CD4-positive, alpha-beta T cell (primary cell): ENCODE results near the gene TFAP2D. TPM values are rescaled to one million over a fixed set of nuclear protein-coding genes. Genes with fewer than 3 reads are reported as not detected.

Experiments used
- ATAC-seq: fragments of 200-7000 bp; cut with Tn5 transposase; one replicate; pipeline ENCODE4 v1.10.0; 2022; ENCODE audit warnings: mild to moderate bottlenecking; ENCODE audit not compliant: poor library complexity
- CTCF ChIA-PET: fragments of 350-600 bp; sonication (Branson Sonifier 250); formaldehyde crosslinking; loops from one replicate; lab custom pipeline; 2021; ENCODE audit warnings: antibody characterized with exemption, inconsistent platforms; lab: Charles Lee
- POLR2A ChIA-PET: fragments of 350-600 bp; sonication (Branson Sonifier 250); formaldehyde crosslinking; loops from one replicate; lab custom pipeline; 2021; ENCODE audit warnings: antibody characterized with exemption, inconsistent platforms; lab: Charles Lee
- DNase-seq, 14 experiments: peaks; one replicate each; pipeline ENCODE4 v3.0.0-alpha.2; 2013 to 2020; ENCODE audit warnings: mixed read lengths in 2 of 14
- H3K27ac ChIP-seq, 2 donors: one replicate each; pipeline versions ENCODE4 v1.5.1 to v1.7.0; 2013; ENCODE audit warnings: low read length in 2 of 2, low read depth in 1 of 2, mild to moderate bottlenecking in 1 of 2
- H3K27me3 ChIP-seq, 2 experiments: 1 replicate in 1 of 2; 2 replicates in 1 of 2; pipeline versions ENCODE4 v1.6.1 to v1.7.0; 2013; ENCODE audit warnings: low read length in 2 of 2, control low read depth in 1 of 2, mild to moderate bottlenecking in 1 of 2, moderate library complexity in 1 of 2; ENCODE audit not compliant: insufficient read depth in 2 of 2, control insufficient read depth in 1 of 2
- H3K36me3 ChIP-seq: one replicate; pipeline ENCODE4 v1.6.1; 2013; ENCODE audit warnings: low read length, control low read depth; ENCODE audit not compliant: insufficient read depth
- H3K4me1 ChIP-seq: one replicate; pipeline ENCODE4 v1.6.1; 2013; ENCODE audit warnings: low read length, control low read depth; ENCODE audit not compliant: insufficient read depth
- H3K4me3 ChIP-seq: one replicate; pipeline ENCODE4 v1.5.1; 2013; ENCODE audit warnings: mild to moderate bottlenecking, low read length, moderate library complexity
- H3K9me3 ChIP-seq, 2 experiments: 1 replicate in 1 of 2; 2 replicates in 1 of 2; pipeline versions ENCODE4 v1.6.1 to v1.7.0; 2013; ENCODE audit warnings: low read length in 2 of 2, mild to moderate bottlenecking in 2 of 2, control low read depth in 1 of 2, moderate library complexity in 1 of 2; ENCODE audit not compliant: control insufficient read depth in 1 of 2, insufficient read depth in 1 of 2
- H3K27ac Mint-ChIP-seq: one replicate; pipeline ENCODE4 v1.8.0; 2020; ENCODE audit warnings: mixed read lengths
- H3K27me3 Mint-ChIP-seq: one replicate; pipeline ENCODE4 v1.8.0; 2021; ENCODE audit warnings: mixed read lengths
- H3K36me3 Mint-ChIP-seq: one replicate; pipeline ENCODE4 v1.8.0; 2021; ENCODE audit warnings: low read depth, mixed read lengths
- H3K4me1 Mint-ChIP-seq: one replicate; pipeline ENCODE4 v1.8.0; 2021; ENCODE audit warnings: low read depth, mixed read lengths
- H3K4me3 Mint-ChIP-seq: one replicate; pipeline ENCODE4 v1.8.0; 2020; ENCODE audit warnings: mild to moderate bottlenecking, mixed read lengths
- H3K9me3 Mint-ChIP-seq: one replicate; pipeline ENCODE4 v1.8.0; 2020; ENCODE audit warnings: mixed read lengths
- intact Hi-C, 2 experiments: fragments of 100-400 bp; cut with DNase I in 1 of 2; cut with micrococcal nuclease in 1 of 2; formaldehyde crosslinking; loops; one replicate each; pipeline versions ENCODE4 v1.15.1 to v1.9.0; 2023 to 2025; cut with DNase I, micrococcal nuclease
- total RNA-seq, 174 experiments: library from RNA in 2 of 174; stranded (reverse) in 2 of 174; gene quantifications; one replicate each; pipeline ENCODE4 v1.2.3 and lab custom pipeline; 2021 to 2026
- TF ChIP-seq, protein P1 (sequence below): fragments of 200-600 bp; IDR thresholded peaks from one replicate; pipeline ENCODE4 v1.8.0; 2022; ENCODE audit warnings: antibody characterized with exemption, mild to moderate bottlenecking

The TFAP2D gene
- total RNA-seq, 2 experiments from 2014 or later, result not detected

- Mint-ChIP-seq H3K4me1 (no peaks in the 10 kb centered on the region), H3K36me3 (no peaks in the 10 kb centered on the region), H3K27ac (no peak overlapping the region), H3K9me3 (peaks cover 5% of the 10 kb centered on the region), H3K4me3 (no peak overlapping the region), H3K27me3 (peaks cover under 1% of the 10 kb centered on the region)
- Histone ChIP-seq H3K36me3 (no peaks in the 10 kb centered on the region), H3K27me3 (peaks cover 0 to 4% of the 10 kb centered on the region in 2 experiments), H3K27ac (no peak overlapping the region), H3K4me1 (no peaks in the 10 kb centered on the region), H3K4me3 (no peak overlapping the region), H3K9me3 (peaks cover 0 to 3% of the 10 kb centered on the region in 2 experiments)
- TF ChIP-seq, protein P1, sequence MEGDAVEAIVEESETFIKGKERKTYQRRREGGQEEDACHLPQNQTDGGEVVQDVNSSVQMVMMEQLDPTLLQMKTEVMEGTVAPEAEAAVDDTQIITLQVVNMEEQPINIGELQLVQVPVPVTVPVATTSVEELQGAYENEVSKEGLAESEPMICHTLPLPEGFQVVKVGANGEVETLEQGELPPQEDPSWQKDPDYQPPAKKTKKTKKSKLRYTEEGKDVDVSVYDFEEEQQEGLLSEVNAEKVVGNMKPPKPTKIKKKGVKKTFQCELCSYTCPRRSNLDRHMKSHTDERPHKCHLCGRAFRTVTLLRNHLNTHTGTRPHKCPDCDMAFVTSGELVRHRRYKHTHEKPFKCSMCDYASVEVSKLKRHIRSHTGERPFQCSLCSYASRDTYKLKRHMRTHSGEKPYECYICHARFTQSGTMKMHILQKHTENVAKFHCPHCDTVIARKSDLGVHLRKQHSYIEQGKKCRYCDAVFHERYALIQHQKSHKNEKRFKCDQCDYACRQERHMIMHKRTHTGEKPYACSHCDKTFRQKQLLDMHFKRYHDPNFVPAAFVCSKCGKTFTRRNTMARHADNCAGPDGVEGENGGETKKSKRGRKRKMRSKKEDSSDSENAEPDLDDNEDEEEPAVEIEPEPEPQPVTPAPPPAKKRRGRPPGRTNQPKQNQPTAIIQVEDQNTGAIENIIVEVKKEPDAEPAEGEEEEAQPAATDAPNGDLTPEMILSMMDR, result no peak
- DNase-seq, result no peak
- ChIA-PET CTCF (no interaction called here), POLR2A (no interaction called here)
- intact Hi-C loops, result no loop called here
- ATAC-seq, result no peak
Observed at GRCh38 chr6:50698546-50698945, 14.8 kb upstream of the TFAP2D start.

DNA sequence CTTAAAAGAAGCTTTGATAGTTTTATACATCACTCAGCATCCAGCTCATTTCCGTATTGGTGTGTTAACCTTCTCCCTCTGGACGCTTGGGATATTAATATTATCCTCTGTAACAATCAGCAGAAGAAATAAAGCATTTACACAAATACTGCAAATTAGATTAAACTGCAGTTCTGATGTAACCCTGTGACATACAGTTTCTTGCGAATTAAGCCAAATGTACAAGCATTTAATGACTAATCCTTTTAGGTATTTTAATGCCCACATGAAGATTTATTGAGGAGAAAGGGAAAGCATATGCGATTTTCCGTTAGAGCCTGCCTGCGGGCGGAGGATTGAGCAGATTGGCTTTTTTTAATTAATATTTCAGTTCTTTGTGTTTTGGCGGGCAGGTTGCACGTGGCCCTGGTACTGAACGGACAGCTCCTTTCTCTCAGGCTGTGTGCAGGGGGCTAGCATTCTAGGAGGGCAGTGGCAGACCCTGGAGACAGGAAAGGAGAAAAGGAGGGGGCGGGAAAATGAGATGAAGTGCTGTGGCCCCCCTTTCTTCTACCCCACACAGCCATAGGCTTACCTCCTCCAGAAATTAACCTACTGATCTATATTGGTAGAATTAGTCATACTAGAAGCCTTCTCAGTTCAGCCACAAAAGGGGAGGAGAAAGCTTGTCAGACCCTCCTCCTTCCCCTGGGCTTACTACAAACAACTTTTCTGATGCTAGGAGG is 14.1 kb upstream of the TFAP2D start:
- Histone ChIP-seq H3K36me3 (no peaks in the 10 kb centered on the region), H3K9me3 (peaks cover 0 to 3% of the 10 kb centered on the region in 2 experiments), H3K27ac (no peak overlapping the region), H3K4me3 (no peak overlapping the region), H3K4me1 (no peaks in the 10 kb centered on the region), H3K27me3 (peaks cover 0 to 4% of the 10 kb centered on the region in 2 experiments)
- TF ChIP-seq, protein P1, result no peak
- no peak overlapping the region for H3K27ac Mint-ChIP-seq
- POLR2A ChIA-PET, result no interaction called here
- intact Hi-C loops, result no loop called here
- no peak overlapping the region for H3K4me3 Mint-ChIP-seq
- DNase-seq (no peak), ATAC-seq (no peak)
- CTCF ChIA-PET, result no interaction called here
- peaks cover 7% of the 10 kb centered on the region for H3K27me3 Mint-ChIP-seq
- H3K9me3 Mint-ChIP-seq, result peaks cover 7% of the 10 kb centered on the region
- no peaks in the 10 kb centered on the region for H3K4me1 Mint-ChIP-seq
- no peaks in the 10 kb centered on the region for H3K36me3 Mint-ChIP-seq

DNA sequence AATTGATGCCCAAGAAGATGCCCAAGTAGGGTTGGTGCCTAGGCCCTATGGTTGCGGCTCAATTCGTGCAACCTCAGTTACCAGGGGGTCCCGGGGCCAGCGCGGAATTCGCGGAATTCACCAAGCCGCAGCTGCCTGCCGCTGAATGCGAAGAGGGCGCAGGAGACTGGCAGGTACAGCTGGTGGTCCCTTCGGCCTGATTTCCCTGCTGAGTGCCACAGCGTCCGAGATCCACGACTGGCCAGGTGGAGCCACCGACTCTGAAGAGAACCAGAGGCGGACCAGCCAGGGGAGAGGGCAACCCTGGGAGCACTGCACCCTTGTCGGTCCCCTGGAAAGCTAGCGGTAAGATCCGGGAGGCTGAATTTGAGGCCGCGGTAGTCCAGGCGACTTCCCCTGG is 6.8 kb upstream of the TFAP2D start:
- H3K4me1 ChIP-seq, result no peaks in the 10 kb centered on the region
- Mint-ChIP-seq H3K27ac (no peak overlapping the region), H3K4me1 (no peaks in the 10 kb centered on the region), H3K9me3 (peaks cover 5% of the 10 kb centered on the region), H3K27me3 (peaks cover 72% of the 10 kb centered on the region), H3K4me3 (no peak overlapping the region), H3K36me3 (no peaks in the 10 kb centered on the region)
- ChIA-PET CTCF (no interaction called here), POLR2A (no interaction called here)
- peaks cover 31 to 55% of the 10 kb centered on the region in 2 experiments for H3K27me3 ChIP-seq
- H3K4me3 ChIP-seq, result no peak overlapping the region
- ATAC-seq (no peak), DNase-seq (no peak)
- H3K36me3 ChIP-seq, result no peaks in the 10 kb centered on the region
- TF ChIP-seq, protein P1, result no peak
- H3K27ac ChIP-seq, result no peak overlapping the region
- H3K9me3 ChIP-seq, result peaks cover 10 to 21% of the 10 kb centered on the region in 2 experiments
- intact Hi-C loops, result no loop called here
